ENCODE data around the gene ARHGEF28.

- TF ChIP-seq, protein P1, sequence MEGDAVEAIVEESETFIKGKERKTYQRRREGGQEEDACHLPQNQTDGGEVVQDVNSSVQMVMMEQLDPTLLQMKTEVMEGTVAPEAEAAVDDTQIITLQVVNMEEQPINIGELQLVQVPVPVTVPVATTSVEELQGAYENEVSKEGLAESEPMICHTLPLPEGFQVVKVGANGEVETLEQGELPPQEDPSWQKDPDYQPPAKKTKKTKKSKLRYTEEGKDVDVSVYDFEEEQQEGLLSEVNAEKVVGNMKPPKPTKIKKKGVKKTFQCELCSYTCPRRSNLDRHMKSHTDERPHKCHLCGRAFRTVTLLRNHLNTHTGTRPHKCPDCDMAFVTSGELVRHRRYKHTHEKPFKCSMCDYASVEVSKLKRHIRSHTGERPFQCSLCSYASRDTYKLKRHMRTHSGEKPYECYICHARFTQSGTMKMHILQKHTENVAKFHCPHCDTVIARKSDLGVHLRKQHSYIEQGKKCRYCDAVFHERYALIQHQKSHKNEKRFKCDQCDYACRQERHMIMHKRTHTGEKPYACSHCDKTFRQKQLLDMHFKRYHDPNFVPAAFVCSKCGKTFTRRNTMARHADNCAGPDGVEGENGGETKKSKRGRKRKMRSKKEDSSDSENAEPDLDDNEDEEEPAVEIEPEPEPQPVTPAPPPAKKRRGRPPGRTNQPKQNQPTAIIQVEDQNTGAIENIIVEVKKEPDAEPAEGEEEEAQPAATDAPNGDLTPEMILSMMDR (IDR thresholded peaks at IDR 0.05 in 4 of 5, conservative IDR thresholded peaks at IDR 0.05 in 1 of 5) = no peak
- TF ChIP-seq POLR2A (IDR thresholded peaks at IDR 0.05) = no peak
Measured at GRCh38 chr5:73624888-73625287, 1.1 kb upstream of the ARHGEF28 start.
